ENCODE results near the gene UBE2N.
"Not testable (repeated sequence)": the region's sequence is repeated elsewhere in the genome, so short reads cannot be mapped to it uniquely, and the experiment has no call there.

The UBE2N gene

DNA sequence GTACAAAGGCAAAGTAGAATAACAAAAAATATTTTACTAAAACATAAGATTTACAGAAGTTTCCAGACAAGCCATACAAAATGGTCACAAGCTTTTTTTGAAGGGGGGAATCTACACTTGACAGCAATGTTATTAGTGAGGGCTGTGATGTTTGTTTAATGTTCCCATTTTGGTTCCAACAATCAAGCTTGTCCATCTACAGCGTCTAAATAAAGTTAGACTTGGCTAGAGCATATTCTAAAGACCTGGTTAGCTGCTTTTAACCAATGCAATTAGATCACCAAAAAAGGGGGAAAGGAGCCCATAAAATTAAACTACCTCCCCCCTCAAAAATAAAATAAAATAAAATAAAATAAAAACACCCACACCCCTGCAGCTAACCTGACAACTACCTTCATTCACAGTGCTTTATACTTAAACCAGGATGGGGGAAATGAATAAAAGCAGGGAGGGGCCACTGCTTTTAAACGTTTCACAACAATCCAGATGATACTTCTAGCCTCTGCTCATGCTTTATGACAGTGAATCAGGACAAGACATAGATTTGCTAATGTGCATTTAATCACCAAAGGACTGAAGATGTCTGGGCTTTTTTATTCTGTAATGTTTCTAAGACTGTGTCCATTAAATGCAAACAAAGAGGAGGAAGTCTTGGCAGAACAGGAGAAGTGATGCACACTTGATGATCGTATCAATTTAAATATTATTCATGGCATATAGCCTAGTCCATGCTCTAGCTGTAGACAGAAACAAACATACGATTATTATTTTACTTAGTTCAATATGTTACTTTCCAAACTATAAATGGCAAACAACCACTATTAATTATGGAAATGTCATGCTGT, 32.2 kb downstream of the UBE2N start:
- DNase-seq, result not testable (repeated sequence)

GRCh38 chr12:93408813-93409212, 32.9 kb downstream of the UBE2N start:
- DNase-seq, result no peak

- no peak for DNase-seq
Measured at GRCh38 chr12:93407963-93408283, 33.8 kb downstream of the UBE2N start.

DNA sequence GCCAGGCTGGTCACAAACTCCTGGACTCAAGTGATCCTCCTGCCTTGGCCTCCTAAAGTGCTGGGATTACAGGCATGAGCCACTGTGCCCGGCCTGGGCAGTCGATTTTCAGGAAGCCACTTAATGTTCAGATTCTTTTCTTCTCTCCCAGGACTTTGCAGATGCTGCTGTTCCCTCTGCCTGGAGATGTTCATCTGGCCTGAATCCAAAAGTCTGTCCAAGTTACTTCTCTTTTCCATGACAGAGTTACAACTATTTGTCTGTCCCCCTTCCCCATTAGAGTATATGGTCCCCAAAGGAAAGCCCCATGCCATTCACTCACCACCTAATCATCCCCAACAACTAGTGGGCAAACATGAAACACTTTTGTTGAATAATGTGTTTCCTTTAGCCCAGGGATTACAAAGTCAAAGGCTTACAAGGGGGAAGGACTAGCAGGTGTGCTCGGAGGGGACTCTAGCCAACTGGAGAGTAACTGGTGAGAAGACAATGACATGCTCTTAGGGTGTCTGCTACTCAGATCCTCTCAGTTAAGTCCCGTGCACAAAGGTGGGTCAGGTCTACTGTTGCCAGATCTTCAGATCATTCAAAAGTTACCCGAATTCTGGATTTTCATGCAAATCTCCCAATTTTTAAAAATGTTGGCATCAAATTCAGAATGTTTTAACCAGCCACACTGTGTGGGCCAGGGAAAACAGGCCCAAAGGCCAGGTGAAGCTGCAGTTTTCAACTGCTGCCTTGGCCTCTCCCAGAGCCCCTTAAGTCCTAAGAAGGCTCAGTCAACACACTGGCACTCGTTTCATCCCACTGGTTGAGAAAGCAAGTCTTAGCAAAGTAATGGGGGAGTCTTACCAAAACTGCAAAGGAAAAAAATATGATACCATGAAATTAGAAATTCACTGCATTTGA, 34.4 kb downstream of the UBE2N start:
- DNase-seq, result no peak

- DNase-seq, result no peak
Measured at GRCh38 chr12:93404961-93405849, 36.5 kb downstream of the UBE2N start.

- DNase-seq, result no peak
Measured at GRCh38 chr12:93403988-93404803, 37.6 kb downstream of the UBE2N start.

- DNase-seq, result no peak
Measured at GRCh38 chr12:93402333-93403311, 39.1 kb downstream of the UBE2N start.

DNA sequence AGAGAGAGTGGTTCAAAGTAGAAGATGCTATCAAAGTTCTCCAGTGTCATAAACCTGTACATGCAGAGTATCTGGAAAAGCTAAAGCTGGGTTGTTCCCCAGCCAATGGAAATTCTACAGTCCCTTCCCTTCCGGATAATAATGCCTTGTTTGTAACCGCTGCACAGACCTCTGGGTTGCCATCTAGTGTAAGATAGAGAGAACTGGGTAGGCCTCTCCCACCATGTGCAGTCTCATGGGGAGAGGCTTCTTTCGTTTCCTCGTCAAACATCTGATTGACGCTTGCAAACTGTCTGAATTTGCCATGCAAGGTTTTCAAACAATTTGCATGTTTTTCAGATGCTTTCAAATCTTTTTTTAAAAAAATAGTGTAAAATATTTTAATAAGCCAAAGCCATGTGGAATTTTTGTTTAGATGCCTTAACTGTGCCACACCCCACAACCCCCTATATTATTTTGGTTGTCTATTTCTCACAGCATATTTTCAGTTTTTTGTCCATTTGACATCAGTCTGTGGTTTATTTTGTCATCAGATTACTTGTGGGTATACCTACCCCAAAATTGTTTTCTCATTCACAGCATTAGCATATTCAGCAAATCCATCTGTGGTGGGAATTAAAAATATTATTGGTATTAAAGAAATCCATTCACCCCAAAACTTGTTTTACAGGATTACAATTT, 42.4 kb downstream of the UBE2N start:
- not testable (repeated sequence) for DNase-seq

GRCh38 chr12:93397412-93397811, 44.3 kb downstream of the UBE2N start:
- DNase-seq, result no peak

DNA sequence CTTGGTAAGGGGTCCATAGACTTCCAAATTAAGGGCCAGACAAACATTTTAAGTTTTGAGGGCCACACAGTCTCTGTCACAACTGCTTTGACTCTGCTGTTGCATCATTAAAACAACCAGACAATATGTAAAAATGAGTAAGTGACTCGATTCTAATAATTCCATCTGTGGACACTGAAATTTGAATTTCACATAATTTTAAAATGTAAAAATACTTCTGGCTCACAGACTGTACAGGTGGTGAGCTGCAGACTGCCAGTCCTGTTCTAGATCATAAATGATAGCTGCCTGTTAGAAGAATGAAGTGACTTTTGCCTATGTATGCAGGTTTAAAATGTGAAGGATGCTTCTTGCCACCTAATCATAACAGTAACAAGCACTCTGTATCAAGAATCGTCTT, 48.3 kb downstream of the UBE2N start:
- DNase-seq, result no peak

DNA sequence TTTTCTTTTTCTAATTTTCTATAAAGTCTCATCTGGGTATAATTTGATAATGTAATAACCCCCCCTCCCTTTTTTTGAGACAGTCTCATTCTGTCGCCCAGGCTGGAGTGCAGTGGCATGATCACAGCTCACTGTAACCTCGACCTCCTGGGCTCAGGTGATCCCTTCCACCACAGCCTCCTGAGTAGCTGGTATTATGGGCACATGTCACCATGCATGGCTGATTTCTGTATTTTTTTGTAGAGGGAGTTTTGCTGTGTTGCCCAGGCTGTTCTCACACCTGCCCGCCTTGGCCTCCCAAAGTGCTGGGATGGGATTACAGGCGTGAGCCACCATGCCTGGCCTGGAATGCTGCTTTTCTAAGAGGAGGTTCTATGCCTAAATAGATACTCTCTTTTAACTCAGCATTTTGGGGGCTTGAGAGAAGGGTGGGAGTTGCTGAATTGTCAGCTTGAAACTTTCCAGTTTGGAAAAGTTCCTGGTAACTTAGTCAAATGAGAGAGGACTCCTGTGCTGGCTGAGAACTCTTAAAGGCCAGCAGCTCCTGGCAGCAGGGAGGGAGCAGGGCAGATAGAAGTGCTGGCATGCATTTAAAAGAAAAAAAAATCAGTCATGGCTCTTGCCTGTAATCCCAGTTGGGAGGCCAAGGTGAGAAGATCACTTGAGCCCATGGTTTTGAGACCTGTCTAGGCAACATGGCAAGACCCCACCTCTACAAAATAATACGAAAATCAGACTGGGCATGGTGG, 51.0 kb downstream of the UBE2N start:
- DNase-seq, result no peak

GRCh38 chr12:93390031-93390430, 51.7 kb downstream of the UBE2N start:
- DNase-seq, result no peak

GRCh38 chr12:93387780-93388179, 54.0 kb downstream of the UBE2N start:
- DNase-seq, result no peak

DNA sequence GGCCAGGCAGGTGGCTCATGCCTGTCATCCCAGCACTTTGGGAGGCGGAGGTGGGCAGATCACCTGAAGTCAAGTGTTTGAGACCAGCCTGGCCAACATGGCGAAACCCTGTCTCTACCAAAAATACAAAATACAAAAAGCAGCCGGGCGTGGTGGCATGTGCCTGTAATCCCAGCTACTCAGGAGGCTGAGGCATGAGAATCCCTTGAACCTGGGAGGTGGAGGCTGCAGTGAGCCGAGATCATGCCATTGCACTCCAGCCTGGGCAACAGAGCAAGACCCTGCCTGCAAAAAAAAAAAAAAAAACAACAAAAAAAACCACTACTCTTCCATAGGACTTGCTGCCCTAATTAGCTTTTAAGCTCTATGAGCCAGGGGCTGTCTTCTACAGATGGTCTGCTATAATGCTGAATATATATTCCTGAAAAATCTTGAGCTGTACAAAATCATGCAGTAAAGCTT, 59.7 kb downstream of the UBE2N start:
- not testable (repeated sequence) for DNase-seq

- DNase-seq, result no peak
Measured at GRCh38 chr12:93381161-93381975, 60.4 kb downstream of the UBE2N start.

DNA sequence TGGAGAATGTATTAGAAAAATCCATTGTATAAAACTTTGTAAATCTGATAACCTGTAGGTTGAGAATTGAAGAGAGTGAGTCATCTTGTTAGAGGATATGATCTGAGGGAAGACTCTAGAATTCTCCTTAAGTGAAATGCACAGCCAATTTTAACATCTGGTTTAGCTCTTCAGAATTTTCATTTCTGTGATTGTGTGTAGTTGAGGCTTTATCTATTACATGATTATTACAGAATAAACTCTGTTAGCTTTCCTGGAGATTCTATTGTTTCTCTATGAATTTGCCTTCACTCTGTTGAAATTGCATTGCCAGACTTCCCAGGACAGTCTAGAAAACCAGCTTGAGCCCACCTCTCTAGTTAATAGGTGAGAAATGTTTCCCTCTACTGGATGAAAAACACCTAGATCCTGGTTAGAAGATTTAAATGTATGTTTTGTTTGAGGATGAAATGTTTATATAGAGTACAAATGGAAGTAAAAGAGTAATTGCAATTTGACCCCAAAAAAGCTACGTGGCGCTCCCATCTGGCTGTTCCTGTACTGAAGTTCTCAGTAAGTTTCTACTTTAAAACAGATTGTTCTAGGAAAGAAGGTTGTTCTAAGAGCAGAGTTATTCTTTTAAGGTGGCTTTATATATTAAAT, 61.1 kb downstream of the UBE2N start:
- DNase-seq, result peak; percentile 41

DNA sequence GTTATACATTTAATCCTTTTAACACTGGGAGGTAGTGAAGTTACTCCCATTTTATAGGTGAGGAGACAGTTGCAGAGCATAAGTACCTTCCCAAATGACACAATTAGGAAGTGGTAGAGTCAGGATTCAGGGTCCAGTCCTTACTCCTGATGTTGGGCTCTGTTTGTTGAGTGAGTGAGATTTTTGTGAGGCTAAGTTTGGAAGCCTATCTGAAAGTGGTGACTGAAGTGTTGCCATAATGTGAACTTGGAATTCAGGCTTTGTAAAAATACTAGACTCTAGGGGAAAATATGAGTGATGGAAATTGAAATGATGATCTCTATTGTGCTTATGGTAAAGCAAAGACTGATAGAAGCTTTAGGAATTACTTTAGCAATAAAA, 61.8 kb downstream of the UBE2N start:
- DNase-seq, result no peak

All from NCI-H345 (cell line).